Glomerular visceral epithelial cell (primary cell): ENCODE data around the gene SAPCD1.

ENCODE experiments used
- DNase-seq: peaks from one replicate; pipeline ENCODE4 v3.0.0-alpha.2; 2016; ENCODE audit errors: extremely low spot score

Gene SAPCD1

GRCh38 chr6:31762356-31762755 is at the start of gene SAPCD1:
TSS of gene SAPCD1 (plus strand) at chr6:31762656. CDS start at chr6:31763055, 399 bp downstream.
- DNase-seq, result no peak

GRCh38 chr6:31713465-31713864 is 49.0 kb upstream of the SAPCD1 start:
- DNase-seq, result no peak

- DNase-seq, result no peak
Observed at GRCh38 chr6:31713991-31714684, 48.3 kb upstream of the SAPCD1 start.

- DNase-seq, result no peak
Observed at GRCh38 chr6:31715022-31715958, 47.2 kb upstream of the SAPCD1 start, which contains the start of gene LY6G6D. TSS of gene LY6G6D (plus strand) at chr6:31715348. CDS start at chr6:31715356, 8 bp downstream.

GRCh38 chr6:31717499-31718222 is 44.8 kb upstream of the SAPCD1 start:
- DNase-seq, result no peak

GRCh38 chr6:31718265-31718664 is 44.2 kb upstream of the SAPCD1 start:
- no peak for DNase-seq

GRCh38 chr6:31719001-31719400 is 43.5 kb upstream of the SAPCD1 start:
- DNase-seq, result no peak

GRCh38 chr6:31720196-31720770 is 42.2 kb upstream of the SAPCD1 start:
- DNase-seq, result no peak

GRCh38 chr6:31721351-31722020 is 41.0 kb upstream of the SAPCD1 start, which contains the start of gene LY6G6C:
TSS of gene LY6G6C (minus strand) at chr6:31721746. CDS start at chr6:31721679, 67 bp downstream.
- DNase-seq, result no peak

GRCh38 chr6:31722173-31722572 is 40.3 kb upstream of the SAPCD1 start:
- DNase-seq, result no peak

GRCh38 chr6:31723245-31723979 is 39.0 kb upstream of the SAPCD1 start, which contains the start of gene MPIG6B:
TSS of gene MPIG6B (plus strand) at chr6:31723373. CDS start at chr6:31723384, 11 bp downstream.
- DNase-seq, result no peak

GRCh38 chr6:31723980-31724691 is 38.3 kb upstream of the SAPCD1 start:
- no peak for DNase-seq

GRCh38 chr6:31725502-31726350 is 36.7 kb upstream of the SAPCD1 start:
- no peak for DNase-seq

GRCh38 chr6:31727034-31727716 is 35.3 kb upstream of the SAPCD1 start:
- no peak for DNase-seq

- no peak for DNase-seq
Observed at GRCh38 chr6:31727717-31728671, 34.5 kb upstream of the SAPCD1 start.

- no peak for DNase-seq
Observed at GRCh38 chr6:31728767-31729514, 33.5 kb upstream of the SAPCD1 start, which contains the start of gene DDAH2. TSS of gene DDAH2 (minus strand) at chr6:31729299. CDS start at chr6:31729161, 138 bp downstream.
